Vagina (tissue), 2 donors: ENCODE measurements around the gene CAMSAP1. TPM values are rescaled to one million over a fixed set of nuclear protein-coding genes. Genes with fewer than 3 reads are reported as not detected.

Experiments
- DNase-seq, 2 donors: peaks; one replicate each; pipeline ENCODE4 v3.0.0-alpha.2; 2017; ENCODE audit errors: extremely low spot score in 2 of 2
- H3K27ac ChIP-seq: fragments of 200-600 bp; sonication (generic); one replicate; pipeline ENCODE4 v1.5.1; 2019
- H3K27me3 ChIP-seq: fragments of 200-600 bp; sonication (generic); one replicate; pipeline ENCODE4 v1.5.1; 2019
- H3K36me3 ChIP-seq, 2 donors: fragments of 200-600 bp; sonication (generic); one replicate each; pipeline ENCODE4 v1.5.1; 2017 to 2019
- H3K4me1 ChIP-seq: fragments of 200-600 bp; sonication (generic); one replicate; pipeline ENCODE4 v1.5.1; 2019
- H3K4me3 ChIP-seq, 2 donors: fragments of 200-600 bp; sonication (generic); 1 replicate in 1 of 2; 2 replicates in 1 of 2; pipeline ENCODE4 v1.5.1; 2016 to 2019
- H3K9me3 ChIP-seq: fragments of 200-600 bp; sonication (generic); one replicate; pipeline ENCODE4 v1.5.1; 2019
- CTCF ChIP-seq, 3 experiments: fragments of 450-650 bp in 2 of 3; fragments of 200-600 bp in 1 of 3; sonication (generic) in 1 of 3; IDR thresholded peaks; one replicate each; pipeline ENCODE4 v1.5.1; 2017 to 2019; ENCODE audit warnings: antibody characterized with exemption in 3 of 3, mild to moderate bottlenecking in 2 of 3, moderate library complexity in 2 of 3
- POLR2A ChIP-seq, 2 donors: fragments of 450-650 bp; IDR thresholded peaks; one replicate each; pipeline ENCODE4 v1.6.1; 2017; ENCODE audit warnings: antibody characterized with exemption in 2 of 2, mild to moderate bottlenecking in 2 of 2, moderate library complexity in 2 of 2
- POLR2AphosphoS5 ChIP-seq, 2 donors: sonication (generic); formaldehyde crosslinking; IDR thresholded peaks; one replicate each; pipeline ENCODE4 v1.9.0; 2017; ENCODE audit warnings: antibody characterized with exemption in 2 of 2, mild to moderate bottlenecking in 2 of 2, low read depth in 1 of 2; ENCODE audit not compliant: insufficient read depth in 1 of 2
- intact Hi-C: fragments of 100-400 bp; cut with DNase I; formaldehyde crosslinking; loops from one replicate; pipeline ENCODE4 v1.15.1; 2023
- total RNA-seq: library from RNA; depleted of rRNA; stranded (reverse); fragments of >200 nt; gene quantifications from one replicate; pipeline ENCODE4 v1.2.3, GENCODE V29; 2016

CAMSAP1 gene
- total RNA-seq, 1 donor from 2014 or later: 20.9 TPM

- H3K27me3 ChIP-seq: no peaks in the 10 kb centered on the region
- DNase-seq: no peak
- no peak overlapping the region for H3K27ac ChIP-seq
- intact Hi-C loops: no loop called here
- H3K4me3 ChIP-seq: no peak overlapping the region
- TF ChIP-seq POLR2AphosphoS5 (IDR thresholded peaks at IDR 0.05; ENCODE audit: insufficient read depth in 1 of 2, low read depth in 1 of 2) (no peak), POLR2A (IDR thresholded peaks at IDR 0.05) (no peak), CTCF (IDR thresholded peaks at IDR 0.05) (no peak)
- no peaks in the 10 kb centered on the region for H3K36me3 ChIP-seq
- peaks cover 6% of the 10 kb centered on the region for H3K9me3 ChIP-seq
- H3K4me1 ChIP-seq: no peaks in the 10 kb centered on the region
These were observed 146.0 kb downstream of the CAMSAP1 start for GRCh38 chr9:135761150-135761844.

GRCh38 chr9:135760465-135760864 lies 146.9 kb downstream of the CAMSAP1 start:
- no peaks in the 10 kb centered on the region for H3K27me3 ChIP-seq
- H3K9me3 ChIP-seq: no peaks in the 10 kb centered on the region
- no peaks in the 10 kb centered on the region for H3K4me1 ChIP-seq
- DNase-seq: no peak
- no peak for TF ChIP-seq CTCF (IDR thresholded peaks at IDR 0.05)
- TF ChIP-seq POLR2AphosphoS5 (IDR thresholded peaks at IDR 0.05; ENCODE audit: insufficient read depth in 1 of 2, low read depth in 1 of 2): no peak
- TF ChIP-seq POLR2A (IDR thresholded peaks at IDR 0.05): no peak
- no peaks in the 10 kb centered on the region for H3K36me3 ChIP-seq
- intact Hi-C loops: no loop called here
- H3K27ac ChIP-seq: no peak overlapping the region
- no peak overlapping the region for H3K4me3 ChIP-seq

DNA sequence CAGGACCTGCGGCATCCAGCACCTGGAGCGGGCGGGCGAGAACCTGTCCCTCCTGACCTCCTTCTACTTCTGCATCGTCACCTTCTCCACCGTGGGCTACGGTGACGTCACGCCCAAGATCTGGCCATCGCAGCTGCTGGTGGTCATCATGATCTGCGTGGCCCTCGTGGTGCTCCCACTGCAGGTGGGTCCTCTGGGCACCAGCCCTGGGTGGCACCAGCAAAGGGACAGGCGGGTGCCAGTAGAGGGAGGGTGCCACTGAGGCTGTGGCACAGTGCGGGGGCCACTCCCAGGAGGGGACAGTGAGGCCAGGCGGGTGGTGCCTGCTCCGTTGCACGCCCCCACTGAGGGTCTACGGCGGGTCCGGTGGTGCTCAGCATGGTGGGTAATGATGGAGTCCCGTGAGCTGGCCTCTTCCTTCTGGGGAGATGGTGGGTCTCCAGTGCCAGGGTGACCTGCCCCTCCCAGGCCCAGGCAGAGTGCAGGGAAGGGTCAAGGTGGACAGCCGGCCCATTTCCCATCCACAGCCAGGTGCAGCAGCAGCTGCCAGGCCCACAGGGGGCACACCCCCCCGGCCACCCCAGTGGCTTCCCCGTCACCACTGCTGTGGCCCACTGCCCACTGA lies 147.6 kb downstream of the CAMSAP1 start:
- H3K4me1 ChIP-seq: no peaks in the 10 kb centered on the region
- intact Hi-C loops: no loop called here
- H3K9me3 ChIP-seq: no peaks in the 10 kb centered on the region
- no peak overlapping the region for H3K27ac ChIP-seq
- no peak for DNase-seq
- no peaks in the 10 kb centered on the region for H3K27me3 ChIP-seq
- no peak overlapping the region for H3K4me3 ChIP-seq
- H3K36me3 ChIP-seq: no peaks in the 10 kb centered on the region
- TF ChIP-seq CTCF (IDR thresholded peaks at IDR 0.05) (no peak), POLR2AphosphoS5 (IDR thresholded peaks at IDR 0.05; ENCODE audit: insufficient read depth in 1 of 2, low read depth in 1 of 2) (no peak), POLR2A (IDR thresholded peaks at IDR 0.05) (no peak)

DNA sequence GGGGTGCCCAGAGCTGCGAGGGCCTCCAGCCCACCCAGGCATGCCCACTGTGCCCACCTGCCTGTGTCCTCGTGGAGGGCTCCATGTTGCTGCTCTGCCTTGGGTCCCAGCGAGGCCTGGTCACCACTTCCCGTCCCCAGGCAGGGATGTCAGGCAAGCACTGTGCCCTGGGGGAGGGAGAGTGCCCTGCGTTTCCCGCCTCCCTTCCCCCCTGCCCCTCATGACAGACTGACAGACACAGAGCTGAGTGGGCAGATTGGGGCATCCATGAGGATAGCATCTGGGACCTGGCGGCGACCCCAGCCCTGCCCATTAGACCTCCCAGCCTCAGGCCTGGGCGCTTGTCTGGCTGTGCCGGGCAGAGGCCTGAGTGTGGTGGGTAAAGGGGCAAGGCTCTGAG lies 148.5 kb downstream of the CAMSAP1 start:
- no peaks in the 10 kb centered on the region for H3K36me3 ChIP-seq
- intact Hi-C loops: no loop called here
- no peaks in the 10 kb centered on the region for H3K27me3 ChIP-seq
- H3K4me3 ChIP-seq: no peak overlapping the region
- H3K4me1 ChIP-seq: no peaks in the 10 kb centered on the region
- no peaks in the 10 kb centered on the region for H3K9me3 ChIP-seq
- DNase-seq: no peak
- H3K27ac ChIP-seq: no peak overlapping the region
- TF ChIP-seq POLR2AphosphoS5 (IDR thresholded peaks at IDR 0.05; ENCODE audit: insufficient read depth in 1 of 2, low read depth in 1 of 2) (no peak), POLR2A (IDR thresholded peaks at IDR 0.05) (no peak), CTCF (IDR thresholded peaks at IDR 0.05) (no peak)

Other genes starting within 250 kb of the CAMSAP1 start
- not detected for gene LCN9, start 244.2 kb downstream of the CAMSAP1 start, total RNA-seq
- not detected for gene SOHLH1, start 208.1 kb downstream of the CAMSAP1 start, total RNA-seq
- not detected for gene KCNT1, start 205.4 kb downstream of the CAMSAP1 start, total RNA-seq
- gene UBAC1, start 53.8 kb upstream of the CAMSAP1 start, total RNA-seq: 57.9 TPM
- gene NACC2, start 187.7 kb upstream of the CAMSAP1 start, total RNA-seq: 21.1 TPM
- gene TMEM250, start 211.3 kb upstream of the CAMSAP1 start, total RNA-seq: 25.0 TPM